Fibroblast of skin of right quadriceps (primary cell): ENCODE measurements around the gene TGM5.
"Not testable (repeated sequence)": the region's sequence is repeated elsewhere in the genome, so short reads cannot be mapped to it uniquely, and the experiment has no call there.

Source experiments
- DNase-seq: peaks from one replicate; pipeline ENCODE4 v3.0.0-alpha.2; 2013

Gene TGM5

GRCh38 chr15:43275740-43276562 is 9.2 kb upstream of the TGM5 start:
- no peak for DNase-seq

- DNase-seq = no peak
Observed at GRCh38 chr15:43274136-43274535, 7.4 kb upstream of the TGM5 start.

GRCh38 chr15:43273243-43273642 is 6.5 kb upstream of the TGM5 start:
- no peak for DNase-seq

GRCh38 chr15:43271908-43272307 is 5.2 kb upstream of the TGM5 start:
- DNase-seq = not testable (repeated sequence)

- no peak for DNase-seq
Observed at GRCh38 chr15:43270676-43271306, 4.1 kb upstream of the TGM5 start.

GRCh38 chr15:43270113-43270665 is 3.5 kb upstream of the TGM5 start:
- no peak for DNase-seq

- DNase-seq = no peak
Observed at GRCh38 chr15:43268111-43269105, 1.7 kb upstream of the TGM5 start.

GRCh38 chr15:43267439-43267838 is 711 bp upstream of the TGM5 start:
- DNase-seq = no peak

- DNase-seq = no peak
Observed at GRCh38 chr15:43266386-43266785, 342 bp downstream of the TGM5 start.

- no peak for DNase-seq
Observed at GRCh38 chr15:43260011-43260615, 6.6 kb downstream of the TGM5 start.

- no peak for DNase-seq
Observed at GRCh38 chr15:43258781-43259180, 7.9 kb downstream of the TGM5 start.

- no peak for DNase-seq
Observed at GRCh38 chr15:43256341-43256740, 10.4 kb downstream of the TGM5 start.

GRCh38 chr15:43255376-43255775 is 11.4 kb downstream of the TGM5 start:
- no peak for DNase-seq

- DNase-seq = no peak
Observed at GRCh38 chr15:43253431-43254403, 13.0 kb downstream of the TGM5 start.

GRCh38 chr15:43251871-43252250 is 14.9 kb downstream of the TGM5 start:
- no peak for DNase-seq

GRCh38 chr15:43251185-43251870 is 15.4 kb downstream of the TGM5 start:
- no peak for DNase-seq

- no peak for DNase-seq
Observed at GRCh38 chr15:43250785-43251184, 15.9 kb downstream of the TGM5 start.

- DNase-seq = peak; percentile 80
Observed at GRCh38 chr15:43249699-43250203, 17.0 kb downstream of the TGM5 start.

- DNase-seq = peak; percentile 7
Observed at GRCh38 chr15:43249236-43249635, 17.5 kb downstream of the TGM5 start.

GRCh38 chr15:43246261-43246774 is 20.4 kb downstream of the TGM5 start:
- no peak for DNase-seq
